ENCODE results near the gene MGAT5.

MGAT5 gene

DNA sequence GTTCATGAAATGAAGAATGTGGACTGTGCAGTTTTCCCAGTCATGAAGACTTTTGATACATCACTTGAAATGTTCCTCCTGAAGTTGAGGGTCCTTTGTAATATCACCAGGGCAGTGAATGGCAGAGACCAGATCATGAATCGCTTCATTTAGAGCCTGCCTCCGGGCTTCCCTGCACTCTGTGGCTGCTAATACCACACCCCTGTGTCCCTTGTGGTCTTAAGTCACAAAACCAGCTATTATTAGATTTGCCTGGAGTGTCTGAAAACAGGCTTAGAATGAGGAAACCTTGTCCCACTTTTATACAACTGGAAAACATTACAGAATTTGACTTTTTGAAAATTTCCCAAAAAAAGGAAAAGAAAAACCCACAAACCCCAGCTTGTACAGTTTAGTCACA lies 147.9 kb downstream of the MGAT5 start:
- no peak for DNase-seq (ENCODE audit: low spot score)
- TF ChIP-seq, protein P1, sequence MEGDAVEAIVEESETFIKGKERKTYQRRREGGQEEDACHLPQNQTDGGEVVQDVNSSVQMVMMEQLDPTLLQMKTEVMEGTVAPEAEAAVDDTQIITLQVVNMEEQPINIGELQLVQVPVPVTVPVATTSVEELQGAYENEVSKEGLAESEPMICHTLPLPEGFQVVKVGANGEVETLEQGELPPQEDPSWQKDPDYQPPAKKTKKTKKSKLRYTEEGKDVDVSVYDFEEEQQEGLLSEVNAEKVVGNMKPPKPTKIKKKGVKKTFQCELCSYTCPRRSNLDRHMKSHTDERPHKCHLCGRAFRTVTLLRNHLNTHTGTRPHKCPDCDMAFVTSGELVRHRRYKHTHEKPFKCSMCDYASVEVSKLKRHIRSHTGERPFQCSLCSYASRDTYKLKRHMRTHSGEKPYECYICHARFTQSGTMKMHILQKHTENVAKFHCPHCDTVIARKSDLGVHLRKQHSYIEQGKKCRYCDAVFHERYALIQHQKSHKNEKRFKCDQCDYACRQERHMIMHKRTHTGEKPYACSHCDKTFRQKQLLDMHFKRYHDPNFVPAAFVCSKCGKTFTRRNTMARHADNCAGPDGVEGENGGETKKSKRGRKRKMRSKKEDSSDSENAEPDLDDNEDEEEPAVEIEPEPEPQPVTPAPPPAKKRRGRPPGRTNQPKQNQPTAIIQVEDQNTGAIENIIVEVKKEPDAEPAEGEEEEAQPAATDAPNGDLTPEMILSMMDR (IDR thresholded peaks at IDR 0.05; ENCODE audit: extremely low read depth, missing control alignments), result no peak

DNA sequence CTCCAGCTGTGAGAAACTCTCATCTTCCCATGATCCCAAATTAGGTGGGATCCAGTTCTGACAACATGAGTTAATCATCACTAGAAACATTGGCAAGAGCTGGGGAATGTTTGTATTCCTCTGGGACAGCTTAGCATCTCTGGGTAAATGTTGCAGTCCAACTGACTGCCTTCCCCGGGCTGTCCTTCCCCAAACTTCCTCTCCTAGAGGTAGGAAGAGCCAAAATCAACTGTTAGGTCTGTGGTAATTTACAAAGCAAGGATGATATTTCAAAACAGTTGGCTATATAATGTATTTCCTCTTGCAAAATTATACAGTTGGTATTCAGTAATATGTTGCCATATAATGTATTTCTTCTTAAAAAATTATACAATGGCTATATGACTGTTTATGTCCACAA lies 148.5 kb downstream of the MGAT5 start:
- DNase-seq (ENCODE audit: low spot score), result no peak
- TF ChIP-seq, protein P1 (IDR thresholded peaks at IDR 0.05; ENCODE audit: extremely low read depth, missing control alignments), result no peak

DNA sequence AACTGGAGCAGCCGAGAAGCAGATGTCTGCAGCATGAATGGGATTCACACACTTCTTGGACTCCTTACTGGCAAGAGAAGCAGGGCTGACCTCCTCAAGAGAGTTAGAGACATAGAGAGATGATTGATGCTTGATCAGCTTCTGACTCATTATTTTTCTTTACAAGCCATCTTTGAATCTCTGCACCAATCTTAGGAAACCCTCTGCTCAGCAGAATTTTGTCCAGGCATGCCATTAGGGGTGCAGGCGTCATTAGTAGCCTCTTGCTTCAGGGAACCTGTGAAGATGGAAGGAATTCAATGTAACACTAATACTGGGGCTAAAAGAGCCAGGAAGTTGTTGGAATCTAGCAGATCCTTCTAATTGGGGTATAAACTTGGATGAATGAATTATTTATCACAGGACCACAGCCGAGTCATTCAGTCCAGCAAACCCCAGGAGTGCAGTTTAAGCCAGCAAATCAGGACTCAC lies 151.8 kb downstream of the MGAT5 start:
- TF ChIP-seq, protein P1 (IDR thresholded peaks at IDR 0.05; ENCODE audit: extremely low read depth, missing control alignments), result no peak
- DNase-seq (ENCODE audit: low spot score), result no peak

DNA sequence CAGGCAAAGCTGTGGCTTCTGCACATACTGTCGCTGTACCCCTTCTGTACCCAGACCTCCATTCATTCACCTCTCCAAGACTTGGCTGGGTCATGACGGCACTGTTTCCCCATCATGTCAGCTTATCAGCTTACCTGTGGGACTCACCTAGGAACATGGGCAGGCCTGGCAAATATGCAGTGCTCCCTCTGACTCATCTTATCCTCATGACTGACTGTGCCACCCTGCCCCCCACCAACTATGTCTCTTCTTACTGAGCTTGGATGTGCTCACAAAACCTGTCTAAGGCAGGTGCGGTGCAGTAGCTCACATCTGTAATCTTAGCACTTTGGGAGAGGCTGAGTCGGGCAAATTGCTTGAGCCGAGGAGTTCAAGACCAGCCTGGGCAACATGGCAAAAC lies 152.4 kb downstream of the MGAT5 start:
- no peak for DNase-seq (ENCODE audit: low spot score)

DNA sequence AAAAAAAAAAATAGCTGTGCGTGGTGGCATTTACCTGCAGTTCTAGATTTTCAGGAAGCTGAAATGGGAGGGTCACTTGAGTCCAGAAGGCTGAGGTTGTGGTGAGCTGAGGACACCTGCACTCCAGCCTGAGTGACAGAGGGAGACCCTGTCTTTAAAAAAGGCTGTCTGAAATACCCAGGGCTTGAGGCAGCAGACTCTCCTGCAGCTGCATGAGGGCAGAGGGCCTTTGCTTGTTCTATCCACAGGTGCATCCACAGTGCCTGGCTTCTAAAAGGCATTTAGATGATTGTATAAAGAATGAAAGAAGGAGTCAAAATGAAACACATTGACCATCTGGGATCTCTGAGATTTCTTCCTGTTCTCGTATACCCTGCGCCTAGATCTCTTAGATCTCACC lies 152.9 kb downstream of the MGAT5 start:
- TF ChIP-seq, protein P1 (IDR thresholded peaks at IDR 0.05; ENCODE audit: extremely low read depth, missing control alignments), result no peak
- no peak for DNase-seq (ENCODE audit: low spot score)

More for the DNA sequence above, 152.4 kb downstream of the MGAT5 start:
- TF ChIP-seq, protein P1 (IDR thresholded peaks at IDR 0.05; ENCODE audit: extremely low read depth, missing control alignments), result no peak

DNA sequence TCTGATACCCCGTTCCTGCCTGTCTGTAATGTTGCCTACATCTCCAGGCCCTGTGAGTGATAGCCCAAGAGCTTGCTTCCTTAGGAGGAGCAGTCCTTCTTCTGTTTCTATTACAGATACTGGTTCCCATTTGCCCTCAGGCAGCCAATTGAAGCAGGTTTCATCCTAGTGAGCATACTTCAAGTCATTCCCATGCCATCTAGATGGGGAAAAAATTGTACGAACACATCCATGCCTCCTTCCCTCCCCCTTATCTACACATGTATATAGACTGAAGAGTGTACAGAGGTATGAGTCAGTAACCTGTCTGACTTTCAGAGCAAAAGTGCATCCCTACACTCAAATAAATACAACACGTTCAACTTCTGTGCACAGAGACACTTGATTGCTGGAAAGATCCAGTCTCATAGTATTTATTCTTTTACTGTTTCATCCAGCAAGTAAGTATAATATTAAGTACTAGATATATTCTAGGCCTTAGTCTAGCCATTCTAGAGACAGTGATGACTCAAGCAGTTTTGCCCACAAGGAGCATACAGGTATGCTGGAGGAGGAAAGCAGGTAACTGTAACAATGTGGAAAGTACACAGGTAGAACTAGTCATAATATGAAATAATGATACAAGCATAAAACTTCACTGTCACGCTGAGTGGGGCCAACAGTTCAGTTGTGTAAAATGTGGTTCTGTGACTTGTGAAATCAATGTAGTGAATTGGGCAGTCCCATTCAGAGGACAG lies 153.4 kb downstream of the MGAT5 start:
- TF ChIP-seq, protein P1 (IDR thresholded peaks at IDR 0.05; ENCODE audit: extremely low read depth, missing control alignments), result no peak
- DNase-seq (ENCODE audit: low spot score), result no peak

DNA sequence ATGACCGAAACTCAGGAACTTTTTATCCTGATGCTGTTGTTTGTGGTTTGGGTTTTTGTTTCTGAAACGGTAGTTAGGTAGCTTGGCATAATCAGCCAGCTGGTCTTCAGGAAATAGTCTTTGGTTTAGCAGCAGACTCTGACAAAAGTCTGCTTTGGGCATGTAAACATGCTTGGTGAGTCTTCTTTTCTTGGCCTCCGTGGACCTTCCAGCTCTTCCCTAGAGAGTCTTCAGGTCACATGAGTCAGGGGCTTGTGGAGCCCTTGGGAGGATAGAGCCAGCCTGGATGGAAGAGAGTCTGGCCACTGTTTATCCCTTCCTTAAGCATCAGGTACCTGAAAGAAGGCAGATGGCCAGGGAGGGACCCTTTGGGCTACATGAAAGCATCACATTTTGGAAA lies 154.5 kb downstream of the MGAT5 start:
- TF ChIP-seq, protein P1 (IDR thresholded peaks at IDR 0.05; ENCODE audit: extremely low read depth, missing control alignments), result no peak
- DNase-seq (ENCODE audit: low spot score), result no peak

All from GM20000 (cell line).